Measurements from ENCODE around the gene IZUMO1. TPM values are rescaled to one million over a fixed set of nuclear protein-coding genes. Genes with fewer than 3 reads are reported as not detected.

Gene IZUMO1
- total and polyA plus RNA-seq, 9 of the 15 experiments (the other 6 are each of a cell fraction or from before 2014, with no cell fraction given) = 0.14 to 2.1 (median 0.73) TPM

GRCh38 chr19:48780631-48781391 lies 34.1 kb upstream of the IZUMO1 start (continued):
- TF ChIP-seq RBBP5 (IDR thresholded peaks at IDR 0.05; ENCODE audit: borderline replicate concordance, insufficient read depth, low read length, poor library complexity, severe bottlenecking) (no peak), PHB2 (IDR thresholded peaks at IDR 0.05; ENCODE audit: low read depth) (no peak), ZBTB2 (IDR thresholded peaks at IDR 0.05) (peak; percentile 53; the same call in 1 of the 2 replicates), MNT (conservative IDR thresholded peaks at IDR 0.05) (peak; percentile 62 to 83), SIX5 (IDR thresholded peaks at IDR 0.05; ENCODE audit: borderline replicate concordance in 1 of 2, insufficient read depth in 1 of 2, low read depth in 1 of 2, low read length in 2 of 2) (no peak), E2F3 (CRISPR knock-in tag; IDR thresholded peaks at IDR 0.05) (no peak), DIDO1 (tag; IDR thresholded peaks at IDR 0.05; ENCODE audit: low read depth) (peak; percentile 45; the same call in 1 of the 2 replicates), HNRNPK (IDR thresholded peaks at IDR 0.05; ENCODE audit: low read depth, low read length, poor library complexity, severe bottlenecking) (no peak), HDAC2 (IDR thresholded peaks at IDR 0.05) (peak; percentile 68; the same call in 1 of the 2 replicates), NFATC3 (IDR thresholded peaks at IDR 0.05) (0 out of 2 replicates have a peak, but pooled peaks have one; percentile 35), CHD7 (IDR thresholded peaks at IDR 0.05; ENCODE audit: low read depth, low read length) (no peak), PHF20 (IDR thresholded peaks at IDR 0.05; ENCODE audit: partially characterized antibody) (peak; percentile 39)
